Endothelial cell of umbilical vein (primary cell): ENCODE data around the gene DCAF6. TPM values are rescaled to one million over a fixed set of nuclear protein-coding genes. Genes with fewer than 3 reads are reported as not detected.

Experiments
- BruUV-seq: library from RNA; stranded (reverse); fragments of 400-500 nt; replicated peaks from 2 replicates; lab custom pipeline; 2021; lab: Mats Ljungman, UMichigan
- CTCF ChIA-PET: fragments of 300-600, 350-600 bp; sonication (Branson Sonifier 250); formaldehyde crosslinking; loops from one replicate; lab custom pipeline; 2021; ENCODE audit warnings: antibody characterized with exemption, inconsistent platforms; lab: Charles Lee
- POLR2A ChIA-PET: fragments of 300-600, 350-600 bp; sonication (Branson Sonifier 250); formaldehyde crosslinking; loops from one replicate; lab custom pipeline; 2021; ENCODE audit warnings: antibody characterized with exemption, inconsistent platforms; lab: Charles Lee
- DNase-seq: peaks from one replicate; pipeline ENCODE4 v3.0.0-alpha.2; 2011; ENCODE audit warnings: low read depth, low spot score
- FAIRE-seq: peaks from 2 replicates; lab custom pipeline; 2011; peaks lifted over from hg19 to GRCh38; lab: Jason Lieb, UNC
- H2AFZ ChIP-seq: 2 replicates; pipeline ENCODE4 v1.6.0; 2012; ENCODE audit warnings: low read depth, low read length, control low read depth, inconsistent platforms
- H3K27ac ChIP-seq: 2 replicates; pipeline ENCODE4 v1.5.1; 2011; ENCODE audit warnings: low read depth, mild to moderate bottlenecking, control low read depth, low read length, moderate library complexity; ENCODE audit not compliant: insufficient read depth
- H3K27me3 ChIP-seq, 2 experiments: 2 replicates each; pipeline versions ENCODE4 v1.6.0 to v1.6.1; 2011; ENCODE audit warnings: low read length in 2 of 2, mixed read lengths in 1 of 2; ENCODE audit not compliant: control insufficient read depth in 2 of 2, insufficient read depth in 2 of 2
- H3K36me3 ChIP-seq, 2 experiments: 2 replicates in 1 of 2; 3 replicates in 1 of 2; pipeline ENCODE4 v1.5.1; 2011; ENCODE audit warnings: low read length in 2 of 2, mild to moderate bottlenecking in 1 of 2, moderate library complexity in 1 of 2; ENCODE audit not compliant: control insufficient read depth in 2 of 2, insufficient read depth in 2 of 2; ENCODE audit errors: extremely low read depth in 1 of 2
- H3K4me1 ChIP-seq: 3 replicates; pipeline ENCODE4 v1.5.1; 2011; ENCODE audit warnings: mild to moderate bottlenecking, low read length; ENCODE audit not compliant: control insufficient read depth, insufficient read depth; ENCODE audit errors: extremely low read depth
- H3K4me2 ChIP-seq: 2 replicates; pipeline ENCODE4 v1.6.1; 2011; ENCODE audit warnings: low read length, control low read depth, mixed read lengths; ENCODE audit not compliant: insufficient read depth
- H3K4me3 ChIP-seq, 3 experiments: fragments of 200-600 bp in 1 of 3; sonication (generic), shearing (Covaris generic) in 1 of 3; replicated peaks in 1 of 3; 2 replicates each; pipeline ENCODE4 v1.5.1; 2011 to 2016; ENCODE audit warnings: control low read depth in 3 of 3, low read length in 3 of 3, mild to moderate bottlenecking in 2 of 3, inconsistent platforms in 1 of 3, low read depth in 1 of 3, moderate library complexity in 1 of 3; ENCODE audit not compliant: insufficient read depth in 1 of 3
- H3K79me2 ChIP-seq: 2 replicates; pipeline ENCODE4 v1.6.0; 2012; ENCODE audit warnings: low read length, inconsistent platforms; ENCODE audit not compliant: control insufficient read depth, insufficient read depth
- H3K9ac ChIP-seq: replicated peaks from 2 replicates; pipeline ENCODE3; 2011; ENCODE audit warnings: low read length, control low read depth; ENCODE audit not compliant: insufficient read depth; ENCODE audit errors: extremely low read depth
- H3K9me1 ChIP-seq: replicated peaks from 3 replicates; pipeline ENCODE4 v1.6.0; 2011; ENCODE audit warnings: mild to moderate bottlenecking, low read length; ENCODE audit not compliant: control insufficient read depth, insufficient read depth; ENCODE audit errors: extremely low read depth
- H3K9me3 ChIP-seq: replicated peaks from 2 replicates; pipeline ENCODE4 v1.5.1; 2012; ENCODE audit warnings: low read length, inconsistent platforms; ENCODE audit not compliant: control insufficient read depth, insufficient read depth
- H4K20me1 ChIP-seq: replicated peaks from 2 replicates; pipeline ENCODE3; 2011; ENCODE audit warnings: mild to moderate bottlenecking, low read length; ENCODE audit not compliant: control insufficient read depth, insufficient read depth; ENCODE audit errors: extremely low read depth
- CTCF ChIP-seq, 2 donors: IDR thresholded peaks; 1 replicate in 1 of 2; 2 replicates in 1 of 2; pipeline ENCODE4 v1.5.1; 2011; ENCODE audit warnings: low read length in 2 of 2, mild to moderate bottlenecking in 2 of 2, moderate library complexity in 2 of 2, control low read depth in 1 of 2, inconsistent platforms in 1 of 2, low read depth in 1 of 2; ENCODE audit not compliant: insufficient read depth in 1 of 2; ENCODE audit errors: extremely low read depth in 1 of 2
- EZH2 ChIP-seq: IDR thresholded peaks from 2 replicates; pipeline ENCODE4 v1.6.1; 2012; ENCODE audit warnings: borderline replicate concordance, low read depth, mild to moderate bottlenecking, moderate library complexity, low read length, inconsistent platforms; ENCODE audit not compliant: severe bottlenecking
- FOS ChIP-seq: IDR thresholded peaks from 2 replicates; pipeline ENCODE4 v1.6.1; 2011; ENCODE audit warnings: mild to moderate bottlenecking, low read length, moderate library complexity, borderline replicate concordance; ENCODE audit not compliant: insufficient read depth
- GATA2 ChIP-seq: IDR thresholded peaks from 2 replicates; pipeline ENCODE4 v1.7.0; 2011; ENCODE audit warnings: low read depth, mild to moderate bottlenecking, moderate library complexity, mixed read lengths, low read length; ENCODE audit not compliant: insufficient read length, insufficient read depth
- JUN ChIP-seq: IDR thresholded peaks from 2 replicates; pipeline ENCODE4 v1.6.1; 2011; ENCODE audit warnings: borderline replicate concordance, low read depth; ENCODE audit not compliant: insufficient read length, insufficient read depth
- MAX ChIP-seq: IDR thresholded peaks from 2 replicates; pipeline ENCODE4 v1.6.1; 2011; ENCODE audit not compliant: insufficient read depth, insufficient read length
- MYC ChIP-seq: IDR thresholded peaks from one replicate; pipeline ENCODE4 v1.6.1; 2011; ENCODE audit warnings: mild to moderate bottlenecking, low read depth, low read length
- POLR2A ChIP-seq: IDR thresholded peaks from 2 replicates; pipeline ENCODE4 v1.6.1; 2012; ENCODE audit warnings: low read depth, mild to moderate bottlenecking, control low read depth, low read length
- POLR2AphosphoS5 ChIP-seq: IDR thresholded peaks from 2 replicates; pipeline ENCODE4 v1.6.1; 2012; ENCODE audit warnings: low read depth, mild to moderate bottlenecking, control low read depth, low read length, moderate library complexity; ENCODE audit not compliant: insufficient read depth
- dilution Hi-C: fragments of 300-500 bp; cut with MboI; formaldehyde crosslinking; loops from one replicate; pipeline ENCODE4 v1.15.0; 2019; ENCODE audit warnings: low sequenced_read_pairs; ENCODE audit not compliant: extremely low pct_ligation_motif_present
- intact Hi-C: fragments of 100-400 bp; cut with micrococcal nuclease; formaldehyde crosslinking; loops from one replicate; pipeline ENCODE4 v1.10.0; 2022
- polyA plus RNA-seq, 4 experiments: library from polyadenylated mRNA; depleted of rRNA in 3 of 4; stranded (reverse) in 3 of 4; unstranded in 1 of 4; fragments of >200 nt; gene quantifications; 2 replicates each; pipeline versions ENCODE4 v1.2.1 to v1.2.3, GENCODE V29; 2011 to 2012; ENCODE audit warnings: missing spikeins in 1 of 4
- total RNA-seq: library from RNA; stranded (reverse); gene quantifications from 2 replicates; pipeline ENCODE4 v1.2.3, GENCODE V29; 2021

Gene DCAF6
- total and polyA plus RNA-seq, 2 donors (not counting 3 experiments of a cell fraction or from before 2014, with no cell fraction given), result 28.6 to 39.4 TPM

DNA sequence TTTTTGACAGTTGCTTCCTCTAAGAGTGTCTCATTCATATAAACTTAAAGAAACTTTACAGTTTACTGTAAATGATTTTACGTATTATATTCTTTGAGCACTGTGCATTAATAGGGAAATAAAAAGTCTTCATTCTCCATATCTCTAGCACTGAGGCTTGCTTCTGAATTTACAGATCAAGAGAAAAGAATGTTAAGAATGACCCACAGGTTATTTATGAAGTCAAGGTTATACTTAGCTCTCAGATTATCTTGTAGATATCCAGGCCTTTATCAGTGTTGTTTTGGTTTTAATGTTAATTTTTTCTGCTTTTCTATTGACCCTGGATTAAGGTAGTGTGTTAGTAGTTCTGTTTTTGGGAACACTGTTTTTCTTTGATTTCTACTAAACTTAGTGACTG is 108.8 kb downstream of the DCAF6 start:
- ChIA-PET CTCF (interaction anchor here (1.2 kb wide), 1 partner anchor 16 kb away, joined by 3 read pairs; no protein-coding TSS in a partner anchor), POLR2A (no interaction called here)
- dilution Hi-C loops (no loop called here), intact Hi-C loops (no loop called here)
- H3K27me3 ChIP-seq, result no peaks in the 10 kb centered on the region
- H3K27ac ChIP-seq, result no peak overlapping the region
- H3K36me3 ChIP-seq, result peaks cover 2 to 5% of the 10 kb centered on the region in 2 experiments
- H3K9me3 ChIP-seq, result no peaks in the 10 kb centered on the region
- H3K4me1 ChIP-seq, result no peaks in the 10 kb centered on the region
- no TSS peak for BruUV-seq
- TF ChIP-seq MAX, result no peak
- TF ChIP-seq GATA2, result no peak
- no peak for TF ChIP-seq CTCF (IDR thresholded peaks at IDR 0.05; ENCODE audit: extremely low read depth in 1 of 2, insufficient read depth in 1 of 2, low read depth in 1 of 2, low read length in 2 of 2)
- no peaks in the 10 kb centered on the region for H3K9me1 ChIP-seq
- FAIRE-seq (no peak), DNase-seq (no peak)
- H4K20me1 ChIP-seq, result no peaks in the 10 kb centered on the region
- no peak overlapping the region for H2AFZ ChIP-seq
- H3K9ac ChIP-seq, result no peak overlapping the region
- H3K79me2 ChIP-seq, result no peaks in the 10 kb centered on the region
- no peak overlapping the region for H3K4me2 ChIP-seq
- H3K4me3 ChIP-seq, result no peak overlapping the region

DNA sequence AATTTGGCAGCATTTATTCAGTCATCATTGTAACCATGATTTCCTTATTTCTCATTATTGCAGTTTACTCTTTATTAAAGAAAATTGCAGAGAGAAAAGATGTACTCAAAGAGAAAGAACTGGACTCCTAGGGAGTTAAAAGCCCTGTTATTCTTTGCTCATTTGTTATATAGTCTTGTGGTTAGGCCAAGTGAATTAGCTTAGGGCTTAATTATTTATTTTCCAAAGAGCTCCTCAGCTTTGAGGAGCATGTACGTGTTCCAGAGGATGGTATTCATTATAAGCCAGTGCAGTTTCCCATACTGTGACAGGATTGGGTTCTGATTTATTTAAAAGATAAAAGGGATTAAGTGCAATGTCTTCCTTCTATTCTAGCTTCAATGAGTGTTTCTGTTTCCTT is 113.8 kb downstream of the DCAF6 start:
- BruUV-seq, result no TSS peak
- Histone ChIP-seq H3K9ac (no peak overlapping the region), H3K9me1 (no peaks in the 10 kb centered on the region), H3K4me1 (no peaks in the 10 kb centered on the region), H3K79me2 (no peaks in the 10 kb centered on the region), H2AFZ (no peak overlapping the region), H3K27me3 (no peaks in the 10 kb centered on the region), H3K27ac (no peak overlapping the region), H4K20me1 (no peaks in the 10 kb centered on the region), H3K36me3 (no peaks in the 10 kb centered on the region), H3K4me2 (no peak overlapping the region), H3K9me3 (no peaks in the 10 kb centered on the region), H3K4me3 (no peak overlapping the region)
- ChIA-PET CTCF (interaction anchor here (1.2 kb wide), 1 partner anchor 32 kb away, joined by 4 read pairs; no protein-coding TSS in a partner anchor), POLR2A (no interaction called here)
- dilution Hi-C loops, result no loop called here
- DNase-seq (no peak), FAIRE-seq (no peak)
- intact Hi-C loops, result no loop called here
- TF ChIP-seq JUN (no peak), FOS (no peak), GATA2 (no peak), POLR2A (no peak), POLR2AphosphoS5 (no peak), MYC (no peak), CTCF (IDR thresholded peaks at IDR 0.05; ENCODE audit: extremely low read depth in 1 of 2, insufficient read depth in 1 of 2, low read depth in 1 of 2, low read length in 2 of 2) (no peak), EZH2 (no peak)
